NCI-H1048 (cell line): ENCODE results near the gene COMMD10.
"Not testable (repeated sequence)": the region's sequence is repeated elsewhere in the genome, so short reads cannot be mapped to it uniquely, and the experiment has no call there.

Experiments
- DNase-seq: peaks from one replicate; lab custom pipeline; 2025; lab: John Stamatoyannopoulos, UW

COMMD10 gene

DNA sequence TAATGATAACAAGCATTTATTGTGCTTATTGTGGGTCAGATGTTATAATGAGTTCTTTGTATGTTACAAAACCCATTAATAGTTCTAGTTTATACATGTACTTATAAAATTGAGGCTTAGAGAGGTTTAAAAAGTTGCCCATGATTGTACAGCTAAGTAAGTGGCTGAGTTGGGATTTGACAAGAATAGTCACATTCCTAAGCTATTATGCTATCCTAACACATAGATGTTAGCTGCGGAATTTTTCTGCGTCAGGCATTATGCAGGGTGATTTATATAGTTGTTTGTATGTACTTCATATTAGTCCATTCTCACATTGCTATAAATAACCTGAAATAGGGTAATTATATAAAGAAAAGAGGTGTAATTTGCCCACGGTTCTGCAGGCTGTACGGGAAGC is 12.5 kb downstream of the COMMD10 start:
- no peak for DNase-seq

DNA sequence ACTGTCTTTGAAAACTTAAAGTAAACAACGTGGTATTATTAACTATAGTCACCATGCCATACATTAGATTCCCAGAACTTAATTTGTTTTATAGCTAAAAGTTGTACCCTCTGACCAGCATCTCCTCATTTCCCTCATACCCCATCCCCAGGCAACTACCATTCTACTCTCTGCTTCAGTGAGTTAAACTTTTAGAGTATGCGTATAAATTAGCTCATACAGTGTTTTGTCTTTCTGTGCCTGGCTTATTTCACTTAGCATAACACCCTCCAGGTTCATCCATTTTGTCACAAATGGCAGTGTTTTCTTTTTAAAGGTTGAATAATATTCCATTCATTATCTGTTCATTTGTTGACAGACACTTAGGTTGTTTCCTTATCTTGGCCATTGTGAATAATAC is 14.2 kb downstream of the COMMD10 start:
- DNase-seq: no peak

DNA sequence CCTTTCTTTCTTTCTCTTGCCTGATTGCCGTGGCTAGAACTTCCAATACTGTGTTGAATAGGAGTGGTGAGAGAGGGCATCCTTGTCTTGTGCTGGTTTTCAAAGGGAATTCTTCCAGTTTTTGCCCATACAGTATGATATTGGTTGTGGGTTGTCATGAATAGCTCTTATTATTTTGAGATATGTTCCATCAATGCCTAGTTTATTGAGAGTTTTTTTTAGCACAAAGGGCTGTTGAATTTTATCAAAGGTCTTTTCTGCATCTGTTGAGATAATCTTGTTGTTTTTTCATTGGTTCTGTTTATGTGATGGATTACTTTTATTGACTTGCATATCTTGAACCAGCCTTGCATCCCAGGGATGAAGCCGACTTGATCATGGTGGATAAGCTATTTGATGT is 20.1 kb downstream of the COMMD10 start:
- DNase-seq: not testable (repeated sequence)

DNA sequence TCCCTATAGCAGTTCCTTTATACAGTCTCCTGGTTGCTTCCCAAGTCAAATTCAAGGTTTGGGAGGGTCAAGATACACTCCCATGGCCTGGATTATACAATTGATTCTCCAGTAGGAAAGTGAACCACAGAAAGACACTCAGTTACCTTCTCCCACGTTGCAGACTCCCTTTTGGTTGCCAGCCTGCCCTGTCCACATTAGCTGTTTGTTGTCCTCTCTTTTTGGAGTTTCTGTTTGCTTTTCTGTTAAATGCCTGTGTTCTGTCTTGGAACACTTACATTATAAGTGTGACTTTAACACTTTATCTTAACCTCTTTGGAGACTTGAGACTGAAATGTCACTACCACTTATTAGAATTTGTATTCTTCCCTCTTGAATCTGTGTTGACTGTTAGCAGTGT is 30.3 kb downstream of the COMMD10 start:
- DNase-seq: no peak

- DNase-seq: no peak
Observed at GRCh38 chr5:116130471-116130870, 45.6 kb downstream of the COMMD10 start.

DNA sequence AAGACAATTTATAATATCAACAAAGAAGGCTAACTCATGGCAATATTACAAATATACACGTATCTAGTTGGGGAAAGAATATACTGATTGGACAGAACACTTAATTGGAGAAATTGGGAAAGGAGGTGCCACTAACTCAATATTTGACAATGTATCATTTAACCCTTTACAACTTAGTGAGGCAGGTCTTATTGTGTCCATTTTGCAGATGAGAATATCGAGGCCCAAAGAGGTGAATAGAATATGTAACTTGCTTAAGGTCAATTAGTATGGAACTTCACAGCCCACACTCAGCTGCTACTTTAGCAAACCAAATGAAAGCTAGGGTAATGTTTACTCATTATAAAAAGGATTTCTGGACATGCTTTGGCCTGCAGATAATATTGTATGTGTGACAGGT is 46.2 kb downstream of the COMMD10 start:
- DNase-seq: no peak

- no peak for DNase-seq
Observed at GRCh38 chr5:116133281-116133680, 48.5 kb downstream of the COMMD10 start.

DNA sequence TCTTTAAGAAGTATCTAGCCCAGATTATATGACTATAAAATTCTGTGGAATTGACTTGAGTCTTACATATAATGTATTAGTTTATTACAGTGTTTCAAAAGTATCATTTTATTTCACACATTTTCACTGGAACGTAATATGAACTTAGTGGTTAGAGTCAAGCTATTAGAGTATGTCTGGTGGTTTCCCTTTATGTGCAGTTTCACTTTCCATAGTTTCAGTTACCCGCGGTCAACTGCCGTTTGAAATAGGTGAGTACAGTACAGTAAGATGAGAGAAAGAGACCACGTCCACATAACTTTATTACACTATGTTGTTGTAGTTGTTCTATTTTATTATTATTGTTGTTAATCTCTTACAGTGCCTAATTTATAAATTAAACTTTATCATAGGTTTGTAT is 50.5 kb downstream of the COMMD10 start:
- DNase-seq: no peak

GRCh38 chr5:116137544-116138378 is 52.9 kb downstream of the COMMD10 start:
- no peak for DNase-seq

- DNase-seq: no peak
Observed at GRCh38 chr5:116142495-116142894, 57.7 kb downstream of the COMMD10 start.

GRCh38 chr5:116144103-116144502 is 59.3 kb downstream of the COMMD10 start:
- no peak for DNase-seq

- DNase-seq: no peak
Observed at GRCh38 chr5:116144991-116145390, 60.2 kb downstream of the COMMD10 start.

GRCh38 chr5:116145416-116145815 is 60.6 kb downstream of the COMMD10 start:
- DNase-seq: no peak

DNA sequence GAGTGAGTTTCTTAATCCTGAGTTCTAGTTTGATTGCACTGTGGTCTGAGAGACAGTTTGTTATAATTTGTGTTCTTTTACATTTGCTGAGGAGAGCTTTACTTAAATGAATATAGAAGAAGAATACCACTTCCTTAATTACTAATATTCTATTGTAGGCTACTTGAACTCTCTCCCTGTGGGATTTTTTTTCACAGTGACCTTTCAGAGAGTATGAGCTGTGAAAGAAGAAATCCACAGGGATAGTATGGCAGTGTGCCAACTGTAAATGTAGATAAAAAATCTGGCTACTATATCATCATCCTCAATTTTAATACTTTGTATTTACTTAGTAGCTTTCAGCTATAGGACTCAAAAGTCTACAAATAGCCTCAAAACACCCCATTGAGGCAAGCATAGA is 67.3 kb downstream of the COMMD10 start:
- no peak for DNase-seq

DNA sequence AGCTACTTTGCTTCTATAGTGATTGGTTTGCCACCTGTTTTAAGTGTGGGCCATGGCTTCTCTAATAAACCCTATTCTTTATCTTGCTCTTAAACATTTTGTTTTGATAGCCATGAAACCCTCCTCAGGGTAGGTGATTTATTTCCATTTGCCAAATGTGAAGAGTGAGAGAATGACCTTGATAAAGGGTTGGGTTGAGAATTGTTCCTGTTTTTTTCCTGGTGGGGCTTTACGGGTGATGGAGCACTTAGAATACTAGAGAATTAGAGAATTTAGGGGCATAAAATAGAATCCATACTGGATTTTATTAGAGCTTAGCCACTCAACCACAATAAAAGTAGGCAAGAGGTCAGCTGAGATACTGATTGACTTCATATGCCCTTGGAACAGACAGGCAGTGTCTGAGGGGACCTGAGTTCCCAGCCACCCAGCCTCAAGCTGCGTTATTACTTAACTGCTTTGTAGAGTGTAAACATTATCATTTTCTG is 68.9 kb downstream of the COMMD10 start:
- no peak for DNase-seq

GRCh38 chr5:116154252-116154651 is 69.4 kb downstream of the COMMD10 start:
- DNase-seq: no peak

- no peak for DNase-seq
Observed at GRCh38 chr5:116154931-116155330, 70.1 kb downstream of the COMMD10 start.

DNA sequence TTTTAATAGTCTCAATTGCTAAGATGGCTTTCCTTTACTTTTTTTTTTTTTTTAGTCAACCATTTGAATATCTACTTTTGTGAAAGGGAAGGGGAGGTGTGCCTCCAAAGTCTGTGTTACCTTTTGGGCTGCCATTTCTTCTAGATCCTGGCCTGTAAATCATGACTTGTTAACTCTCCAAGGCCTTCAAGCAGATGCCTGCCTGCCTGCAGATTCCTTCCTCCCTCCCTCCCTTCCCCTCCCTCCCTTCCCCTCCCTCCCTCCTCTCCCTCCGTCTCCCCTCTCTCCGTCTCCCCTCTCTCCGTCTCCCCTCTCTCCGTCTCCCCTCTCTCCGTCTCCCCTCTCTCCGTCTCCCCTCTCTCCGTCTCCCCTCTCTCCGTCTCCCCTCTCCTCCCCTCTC is 73.1 kb downstream of the COMMD10 start:
- DNase-seq: no peak

GRCh38 chr5:116159006-116159405 is 74.2 kb downstream of the COMMD10 start:
- no peak for DNase-seq

GRCh38 chr5:116174111-116174510 is 89.3 kb downstream of the COMMD10 start:
- DNase-seq: no peak

DNA sequence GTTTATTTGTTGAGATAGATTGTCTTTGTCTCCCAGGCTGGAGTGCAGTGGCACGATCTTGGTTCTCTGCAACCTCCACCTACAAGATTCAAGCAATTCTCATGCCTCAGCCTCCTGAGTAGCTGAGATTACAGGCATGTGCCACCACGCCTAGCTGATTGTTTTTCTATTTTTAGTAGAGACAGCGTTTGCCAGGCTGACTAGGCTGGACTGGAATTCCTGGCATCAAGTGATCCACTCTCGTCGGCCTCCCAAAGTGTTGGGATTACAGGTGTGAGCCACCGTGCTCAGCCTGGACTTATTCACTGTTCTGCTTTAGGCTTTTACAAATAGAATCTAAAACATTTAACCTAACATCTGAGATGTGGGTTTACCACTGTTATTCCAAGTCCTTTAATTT is 91.3 kb downstream of the COMMD10 start:
- DNase-seq: no peak

DNA sequence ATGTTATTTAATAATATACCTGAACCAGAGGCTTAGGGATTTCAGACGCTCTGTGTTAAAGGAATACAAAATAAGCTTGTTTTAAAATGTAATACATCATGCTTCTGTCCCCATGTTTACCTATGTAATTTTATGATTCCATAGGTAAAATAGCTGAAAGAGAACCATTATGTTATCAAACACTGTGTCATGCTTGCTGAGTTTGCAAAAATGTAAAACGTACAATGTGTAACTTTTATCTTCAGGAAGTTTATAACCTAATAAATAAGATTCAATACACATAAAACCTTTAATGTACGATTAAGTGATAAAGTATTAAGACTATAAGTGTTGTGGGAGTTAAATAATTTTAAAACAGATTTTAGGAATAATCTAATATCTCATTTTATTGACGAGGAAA is 94.1 kb downstream of the COMMD10 start:
- no peak for DNase-seq

DNA sequence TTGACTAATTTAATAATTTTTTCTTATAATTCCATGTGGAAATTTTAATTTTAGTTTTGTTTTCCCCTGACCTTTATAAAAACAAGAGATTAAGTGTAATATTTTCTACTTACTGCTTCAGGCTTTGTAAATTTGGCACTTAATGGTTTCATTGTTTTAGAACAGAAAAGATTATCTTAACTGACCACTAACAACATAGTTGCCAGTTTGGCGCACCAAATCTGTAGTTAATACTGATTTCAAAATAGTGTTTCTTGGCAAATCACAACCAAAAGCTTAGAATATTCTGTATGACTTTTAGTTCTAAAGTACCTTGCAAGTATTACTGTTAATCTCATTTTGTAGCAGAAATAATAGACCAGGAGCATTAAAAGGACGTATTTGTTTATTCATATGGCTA is 124.3 kb downstream of the COMMD10 start:
- no peak for DNase-seq

DNA sequence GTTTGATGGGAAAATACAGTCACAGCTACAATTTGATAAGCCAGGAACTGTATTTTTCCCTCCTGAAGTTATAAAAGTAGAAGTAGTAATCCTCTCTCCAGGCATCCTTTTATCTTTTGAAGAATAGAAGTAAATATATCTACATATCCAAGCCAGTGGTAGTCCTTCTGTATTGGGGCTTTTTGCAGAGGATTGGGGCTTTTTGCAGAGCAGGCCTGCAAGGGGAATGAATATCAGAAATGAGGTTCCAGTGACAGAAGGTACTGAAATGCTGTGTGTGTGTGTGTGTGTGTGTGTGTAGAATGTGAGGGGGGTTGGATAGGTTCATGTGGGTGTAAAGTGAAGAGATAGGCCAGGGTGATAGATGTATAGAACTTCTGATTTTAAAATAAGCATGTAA is 127.4 kb downstream of the COMMD10 start:
- no peak for DNase-seq
